DND-41 (cell line): ENCODE measurements around the gene CPED1.

ENCODE experiments used
- CTCF ChIP-seq: IDR thresholded peaks from 2 replicates; pipeline ENCODE4 v1.5.1; 2012; ENCODE audit warnings: borderline replicate concordance, low read length, moderate library complexity, mild to moderate bottlenecking; ENCODE audit not compliant: poor library complexity, severe bottlenecking; ENCODE audit errors: extremely low read depth
- EZH2 ChIP-seq: IDR thresholded peaks from 3 replicates; pipeline ENCODE4 v1.6.1; 2012; ENCODE audit warnings: borderline replicate concordance, low read depth, mild to moderate bottlenecking, moderate library complexity, low read length, inconsistent platforms; ENCODE audit not compliant: severe bottlenecking

- no peak for TF ChIP-seq EZH2
- no peak for TF ChIP-seq CTCF
Observed at GRCh38 chr7:121322460-121322859, 333.9 kb downstream of the CPED1 start.
